ENCODE results near the gene PTPN1.

PTPN1 gene

DNA sequence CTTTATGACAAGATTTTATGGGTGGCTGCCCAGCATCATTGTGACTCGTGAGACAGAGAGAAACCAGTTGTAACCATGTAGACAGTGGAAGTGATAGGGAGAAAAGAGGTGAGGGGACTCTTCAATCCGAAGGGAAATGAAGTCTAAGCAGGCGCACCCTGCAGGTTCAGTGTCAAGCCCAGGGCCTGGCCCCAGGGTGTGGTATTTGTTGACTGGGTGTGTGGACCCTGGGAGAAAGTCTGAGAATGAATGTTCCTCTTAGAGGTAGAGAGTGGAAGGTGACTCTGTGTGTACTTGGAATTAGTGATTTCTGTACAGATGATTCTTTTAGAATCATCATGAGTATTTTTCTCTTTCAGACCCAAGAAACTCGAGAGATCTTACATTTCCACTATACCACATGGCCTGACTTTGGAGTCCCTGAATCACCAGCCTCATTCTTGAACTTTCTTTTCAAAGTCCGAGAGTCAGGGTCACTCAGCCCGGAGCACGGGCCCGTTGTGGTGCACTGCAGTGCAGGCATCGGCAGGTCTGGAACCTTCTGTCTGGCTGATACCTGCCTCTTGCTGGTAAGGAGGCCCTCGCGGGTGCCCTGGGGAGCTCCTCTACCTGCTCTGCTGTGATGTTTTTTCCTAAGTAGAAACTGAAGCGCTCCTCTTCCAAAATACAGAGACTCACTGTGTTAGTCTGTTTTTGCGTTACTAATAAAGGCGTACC is 68.0 kb downstream of the PTPN1 start:
- no peaks in the 10 kb centered on the region for H4K20me1 ChIP-seq (ENCODE audit: control insufficient read depth, insufficient read depth, low read depth, low read length)
- H3K27me3 ChIP-seq (ENCODE audit: control insufficient read depth, low read length), result no peaks in the 10 kb centered on the region
- H3K27ac ChIP-seq (ENCODE audit: low read depth, low read length), result no peak overlapping the region
- H3K9me2 ChIP-seq (replicated peaks; ENCODE audit: control insufficient read depth, low read length), result no peaks in the 10 kb centered on the region
- H3K4me2 ChIP-seq (ENCODE audit: low read length), result no peak overlapping the region
- no peak for TF ChIP-seq EZH2phosphoT487 (IDR thresholded peaks at IDR 0.05; ENCODE audit: borderline replicate concordance, low read length)
- TF ChIP-seq, protein P1, sequence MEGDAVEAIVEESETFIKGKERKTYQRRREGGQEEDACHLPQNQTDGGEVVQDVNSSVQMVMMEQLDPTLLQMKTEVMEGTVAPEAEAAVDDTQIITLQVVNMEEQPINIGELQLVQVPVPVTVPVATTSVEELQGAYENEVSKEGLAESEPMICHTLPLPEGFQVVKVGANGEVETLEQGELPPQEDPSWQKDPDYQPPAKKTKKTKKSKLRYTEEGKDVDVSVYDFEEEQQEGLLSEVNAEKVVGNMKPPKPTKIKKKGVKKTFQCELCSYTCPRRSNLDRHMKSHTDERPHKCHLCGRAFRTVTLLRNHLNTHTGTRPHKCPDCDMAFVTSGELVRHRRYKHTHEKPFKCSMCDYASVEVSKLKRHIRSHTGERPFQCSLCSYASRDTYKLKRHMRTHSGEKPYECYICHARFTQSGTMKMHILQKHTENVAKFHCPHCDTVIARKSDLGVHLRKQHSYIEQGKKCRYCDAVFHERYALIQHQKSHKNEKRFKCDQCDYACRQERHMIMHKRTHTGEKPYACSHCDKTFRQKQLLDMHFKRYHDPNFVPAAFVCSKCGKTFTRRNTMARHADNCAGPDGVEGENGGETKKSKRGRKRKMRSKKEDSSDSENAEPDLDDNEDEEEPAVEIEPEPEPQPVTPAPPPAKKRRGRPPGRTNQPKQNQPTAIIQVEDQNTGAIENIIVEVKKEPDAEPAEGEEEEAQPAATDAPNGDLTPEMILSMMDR (IDR thresholded peaks at IDR 0.05; ENCODE audit: low read depth, low read length, poor library complexity, severe bottlenecking), result no peak
- no peaks in the 10 kb centered on the region for H3K9me3 ChIP-seq (ENCODE audit: control insufficient read depth, insufficient read depth, low read length)
- no peak overlapping the region for H3K4me3 ChIP-seq (ENCODE audit: low read length)
- H3F3A ChIP-seq (ENCODE audit: control insufficient read depth, insufficient read depth), result no peaks in the 10 kb centered on the region
- H3K36me3 ChIP-seq (ENCODE audit: control insufficient read depth, low read length), result peaks cover 67% of the 10 kb centered on the region
- no peaks in the 10 kb centered on the region for H3K79me2 ChIP-seq (ENCODE audit: control insufficient read depth, low read length)
- peaks cover 15% of the 10 kb centered on the region for H3K4me1 ChIP-seq (ENCODE audit: control insufficient read depth, low read length)

DNA sequence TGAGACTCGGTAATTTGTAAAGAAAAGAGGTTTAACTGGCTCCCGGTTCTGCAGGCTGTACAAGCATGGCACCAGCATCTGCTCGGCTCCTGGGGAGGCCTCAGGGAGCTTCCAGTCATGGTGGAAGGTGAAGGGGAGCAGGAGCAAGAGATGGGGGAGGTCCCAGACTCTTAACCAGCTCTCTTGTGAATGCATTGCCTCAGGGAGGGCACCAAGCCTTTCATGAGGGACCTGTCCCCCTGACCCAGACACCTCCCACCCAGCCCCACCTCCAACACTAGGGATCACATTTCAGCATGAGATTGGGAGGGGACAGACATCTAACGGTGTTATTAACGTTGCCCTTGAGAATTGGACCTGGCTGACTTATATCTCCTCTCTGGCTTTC is 68.6 kb downstream of the PTPN1 start:
- Histone ChIP-seq H3K9me2 (replicated peaks; ENCODE audit: control insufficient read depth, low read length) (no peaks in the 10 kb centered on the region), H3K79me2 (ENCODE audit: control insufficient read depth, low read length) (no peaks in the 10 kb centered on the region), H3K27me3 (ENCODE audit: control insufficient read depth, low read length) (no peaks in the 10 kb centered on the region), H3K27ac (ENCODE audit: low read depth, low read length) (no peak overlapping the region), H3K4me1 (ENCODE audit: control insufficient read depth, low read length) (peaks cover 15% of the 10 kb centered on the region), H3K9me3 (ENCODE audit: control insufficient read depth, insufficient read depth, low read length) (no peaks in the 10 kb centered on the region), H3K4me3 (ENCODE audit: low read length) (no peak overlapping the region), H3K36me3 (ENCODE audit: control insufficient read depth, low read length) (peaks cover 72% of the 10 kb centered on the region), H3F3A (ENCODE audit: control insufficient read depth, insufficient read depth) (no peaks in the 10 kb centered on the region), H4K20me1 (ENCODE audit: control insufficient read depth, insufficient read depth, low read depth, low read length) (0 out of 2 replicates have a peak, but pooled peaks cover 3% of the 10 kb centered on the region), H3K4me2 (ENCODE audit: low read length) (no peak overlapping the region)
- TF ChIP-seq, protein P1 (IDR thresholded peaks at IDR 0.05; ENCODE audit: low read depth, low read length, poor library complexity, severe bottlenecking), result no peak
- TF ChIP-seq EZH2phosphoT487 (IDR thresholded peaks at IDR 0.05; ENCODE audit: borderline replicate concordance, low read length), result no peak

DNA sequence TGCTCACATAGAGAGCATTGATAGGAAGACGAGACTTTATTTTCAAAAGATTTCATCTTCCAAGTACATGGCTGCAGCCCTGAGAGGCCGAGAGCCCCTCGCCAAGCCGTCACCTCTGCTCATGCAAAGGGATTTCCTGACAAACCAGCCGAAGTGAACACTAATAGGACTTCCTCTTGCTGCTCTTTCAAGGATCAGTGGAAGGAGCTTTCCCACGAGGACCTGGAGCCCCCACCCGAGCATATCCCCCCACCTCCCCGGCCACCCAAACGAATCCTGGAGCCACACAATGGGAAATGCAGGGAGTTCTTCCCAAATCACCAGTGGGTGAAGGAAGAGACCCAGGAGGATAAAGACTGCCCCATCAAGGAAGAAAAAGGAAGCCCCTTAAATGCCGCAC is 69.3 kb downstream of the PTPN1 start:
- Histone ChIP-seq H3K36me3 (ENCODE audit: control insufficient read depth, low read length) (peaks cover 73% of the 10 kb centered on the region), H3K9me2 (replicated peaks; ENCODE audit: control insufficient read depth, low read length) (no peaks in the 10 kb centered on the region), H3K4me2 (ENCODE audit: low read length) (no peak overlapping the region), H4K20me1 (ENCODE audit: control insufficient read depth, insufficient read depth, low read depth, low read length) (0 out of 2 replicates have a peak, but pooled peaks cover 3% of the 10 kb centered on the region), H3K79me2 (ENCODE audit: control insufficient read depth, low read length) (no peaks in the 10 kb centered on the region), H3K27me3 (ENCODE audit: control insufficient read depth, low read length) (no peaks in the 10 kb centered on the region), H3K9me3 (ENCODE audit: control insufficient read depth, insufficient read depth, low read length) (no peaks in the 10 kb centered on the region), H3F3A (ENCODE audit: control insufficient read depth, insufficient read depth) (no peaks in the 10 kb centered on the region), H3K27ac (ENCODE audit: low read depth, low read length) (no peak overlapping the region), H3K4me1 (ENCODE audit: control insufficient read depth, low read length) (peaks cover 15% of the 10 kb centered on the region), H3K4me3 (ENCODE audit: low read length) (no peak overlapping the region)
- TF ChIP-seq EZH2phosphoT487 (IDR thresholded peaks at IDR 0.05; ENCODE audit: borderline replicate concordance, low read length), result no peak
- TF ChIP-seq, protein P1 (IDR thresholded peaks at IDR 0.05; ENCODE audit: low read depth, low read length, poor library complexity, severe bottlenecking), result no peak

Data from DOHH2 (cell line).